Measurements from ENCODE around the gene RNF14.

DNA sequence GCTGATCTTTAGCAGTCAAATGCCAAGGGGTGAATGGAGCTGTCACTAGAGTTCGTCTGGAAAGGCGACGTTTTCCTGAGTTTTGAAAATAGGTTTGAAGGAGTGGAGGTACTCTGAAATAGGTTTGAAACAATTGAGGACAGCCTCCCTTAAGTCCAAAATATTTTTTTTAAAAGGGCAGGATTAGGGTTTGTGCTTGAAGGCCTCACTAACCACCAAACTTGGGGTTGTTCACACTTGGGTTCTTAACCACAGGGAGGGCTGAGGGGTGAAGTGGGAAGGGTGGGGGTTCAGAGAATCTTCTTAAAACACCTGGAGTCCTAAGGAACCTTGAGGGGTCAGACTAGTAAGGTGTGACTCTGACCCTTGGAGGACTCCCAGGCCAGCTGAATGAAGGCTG lies 7.4 kb upstream of the RNF14 start:
- TF ChIP-seq, protein P1, sequence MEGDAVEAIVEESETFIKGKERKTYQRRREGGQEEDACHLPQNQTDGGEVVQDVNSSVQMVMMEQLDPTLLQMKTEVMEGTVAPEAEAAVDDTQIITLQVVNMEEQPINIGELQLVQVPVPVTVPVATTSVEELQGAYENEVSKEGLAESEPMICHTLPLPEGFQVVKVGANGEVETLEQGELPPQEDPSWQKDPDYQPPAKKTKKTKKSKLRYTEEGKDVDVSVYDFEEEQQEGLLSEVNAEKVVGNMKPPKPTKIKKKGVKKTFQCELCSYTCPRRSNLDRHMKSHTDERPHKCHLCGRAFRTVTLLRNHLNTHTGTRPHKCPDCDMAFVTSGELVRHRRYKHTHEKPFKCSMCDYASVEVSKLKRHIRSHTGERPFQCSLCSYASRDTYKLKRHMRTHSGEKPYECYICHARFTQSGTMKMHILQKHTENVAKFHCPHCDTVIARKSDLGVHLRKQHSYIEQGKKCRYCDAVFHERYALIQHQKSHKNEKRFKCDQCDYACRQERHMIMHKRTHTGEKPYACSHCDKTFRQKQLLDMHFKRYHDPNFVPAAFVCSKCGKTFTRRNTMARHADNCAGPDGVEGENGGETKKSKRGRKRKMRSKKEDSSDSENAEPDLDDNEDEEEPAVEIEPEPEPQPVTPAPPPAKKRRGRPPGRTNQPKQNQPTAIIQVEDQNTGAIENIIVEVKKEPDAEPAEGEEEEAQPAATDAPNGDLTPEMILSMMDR (IDR thresholded peaks at IDR 0.05): no peak
- no peak for TF ChIP-seq POLR2A (IDR thresholded peaks at IDR 0.05)

Measured in esophagus squamous epithelium (tissue), 4 donors.